ENCODE results near the gene GPR18.

DNA sequence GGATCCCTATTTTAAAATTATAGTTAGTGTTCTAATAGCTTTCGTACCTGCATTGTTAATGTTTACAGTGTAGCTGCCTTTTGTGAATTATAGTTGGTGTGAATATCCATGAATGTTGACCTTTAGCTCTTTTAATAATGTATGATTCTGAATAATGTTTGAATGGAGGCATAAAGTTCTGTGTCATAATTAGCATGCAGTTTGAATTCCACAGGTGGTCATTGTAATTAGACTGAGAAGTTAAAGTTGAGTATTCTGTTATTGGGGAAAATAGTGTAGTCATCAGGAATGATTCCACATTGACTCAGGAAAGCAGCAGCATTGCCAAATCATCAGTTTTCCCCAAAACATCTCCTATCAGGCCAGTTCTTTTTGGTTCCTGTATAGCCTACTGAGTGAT is 12.1 kb downstream of the GPR18 start:
- no peak for TF ChIP-seq POLR2A (IDR thresholded peaks at IDR 0.05)
- TF ChIP-seq, protein P1, sequence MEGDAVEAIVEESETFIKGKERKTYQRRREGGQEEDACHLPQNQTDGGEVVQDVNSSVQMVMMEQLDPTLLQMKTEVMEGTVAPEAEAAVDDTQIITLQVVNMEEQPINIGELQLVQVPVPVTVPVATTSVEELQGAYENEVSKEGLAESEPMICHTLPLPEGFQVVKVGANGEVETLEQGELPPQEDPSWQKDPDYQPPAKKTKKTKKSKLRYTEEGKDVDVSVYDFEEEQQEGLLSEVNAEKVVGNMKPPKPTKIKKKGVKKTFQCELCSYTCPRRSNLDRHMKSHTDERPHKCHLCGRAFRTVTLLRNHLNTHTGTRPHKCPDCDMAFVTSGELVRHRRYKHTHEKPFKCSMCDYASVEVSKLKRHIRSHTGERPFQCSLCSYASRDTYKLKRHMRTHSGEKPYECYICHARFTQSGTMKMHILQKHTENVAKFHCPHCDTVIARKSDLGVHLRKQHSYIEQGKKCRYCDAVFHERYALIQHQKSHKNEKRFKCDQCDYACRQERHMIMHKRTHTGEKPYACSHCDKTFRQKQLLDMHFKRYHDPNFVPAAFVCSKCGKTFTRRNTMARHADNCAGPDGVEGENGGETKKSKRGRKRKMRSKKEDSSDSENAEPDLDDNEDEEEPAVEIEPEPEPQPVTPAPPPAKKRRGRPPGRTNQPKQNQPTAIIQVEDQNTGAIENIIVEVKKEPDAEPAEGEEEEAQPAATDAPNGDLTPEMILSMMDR (IDR thresholded peaks at IDR 0.05 in 4 of 5, conservative IDR thresholded peaks at IDR 0.05 in 1 of 5): no peak

Measured in gastrocnemius medialis (tissue), 4 donors.